HepG2 (cell line): ENCODE results near the gene STARD13. TPM values are rescaled to one million over a fixed set of nuclear protein-coding genes. Genes with fewer than 3 reads are reported as not detected.

Source experiments
- CBX5 ChIP-seq: sonication (generic); formaldehyde crosslinking; IDR thresholded peaks from 2 replicates; pipeline ENCODE4 v1.4.0; 2020; ENCODE audit warnings: missing genetic modification reagents, borderline replicate concordance
- CSRNP2 ChIP-seq: sonication (generic); formaldehyde crosslinking; conservative IDR thresholded peaks from 2 replicates; pipeline ENCODE4 v1.8.0; 2022; ENCODE audit warnings: low read depth, missing genetic modification reagents
- GZF1 ChIP-seq: sonication (generic); formaldehyde crosslinking; IDR thresholded peaks from 2 replicates; pipeline ENCODE4 v1.5.1; 2020; ENCODE audit warnings: mild to moderate bottlenecking, missing genetic modification reagents
- HMG20B ChIP-seq: conservative IDR thresholded peaks from 2 replicates; pipeline ENCODE4 v1.6.1; 2016; ENCODE audit warnings: missing genetic modification reagents, missing compliant biosample characterization
- KDM2A ChIP-seq: sonication (generic); formaldehyde crosslinking; IDR thresholded peaks from 2 replicates; pipeline ENCODE4 v1.4.0; 2020; ENCODE audit warnings: low read depth, missing genetic modification reagents, borderline replicate concordance
- MTF1 ChIP-seq: sonication (generic); formaldehyde crosslinking; IDR thresholded peaks from 2 replicates; pipeline ENCODE4 v1.5.0; 2020; ENCODE audit warnings: missing genetic modification reagents
- NR2F1 ChIP-seq, 2 experiments: fragments of 450-650 bp in 1 of 2; formaldehyde crosslinking in 1 of 2; IDR thresholded peaks; 2 replicates each; pipeline versions ENCODE4 v1.5.0 to v1.6.1; 2016 to 2020; ENCODE audit warnings: mild to moderate bottlenecking in 1 of 2, missing compliant biosample characterization in 1 of 2, missing genetic modification reagents in 1 of 2, moderate library complexity in 1 of 2
- PATZ1 ChIP-seq: sonication (generic); formaldehyde crosslinking; IDR thresholded peaks from 2 replicates; pipeline ENCODE4 v1.4.0; 2020; ENCODE audit warnings: missing genetic modification reagents
- RBM22 ChIP-seq: fragments of 200-400 bp; formaldehyde crosslinking; optimal IDR thresholded peaks from 2 replicates; pipeline ENCODE3; 2017; ENCODE audit warnings: mild to moderate bottlenecking, low read length, moderate library complexity
- RFX5 ChIP-seq: IDR thresholded peaks from 2 replicates; pipeline ENCODE4 v1.6.1; 2011; ENCODE audit warnings: low read depth, low read length, improper control_type of control experiment
- SIX1 ChIP-seq: sonication (generic); formaldehyde crosslinking; IDR thresholded peaks from 2 replicates; pipeline ENCODE4 v1.4.0; 2020; ENCODE audit warnings: missing genetic modification reagents, borderline replicate concordance
- SNAPC4 ChIP-seq: sonication (generic); formaldehyde crosslinking; IDR thresholded peaks from 2 replicates; pipeline ENCODE4 v1.4.0; 2020; ENCODE audit warnings: mild to moderate bottlenecking, missing genetic modification reagents
- TBL1XR1 ChIP-seq: fragments of 150-350 bp; IDR thresholded peaks from 2 replicates; pipeline ENCODE4 v1.6.1; 2014; ENCODE audit warnings: borderline replicate concordance, low read length; ENCODE audit not compliant: partially characterized antibody
- TRAFD1 ChIP-seq: sonication (generic); formaldehyde crosslinking; IDR thresholded peaks from 2 replicates; pipeline ENCODE4 v1.5.1; 2020; ENCODE audit warnings: missing genetic modification reagents, mild to moderate bottlenecking, borderline replicate concordance
- ZNF451 ChIP-seq: sonication (generic); formaldehyde crosslinking; IDR thresholded peaks from 2 replicates; pipeline ENCODE4 v1.5.0; 2020; ENCODE audit warnings: mild to moderate bottlenecking, missing genetic modification reagents
- polyA plus RNA-seq, 8 experiments: library from polyadenylated mRNA; depleted of rRNA in 3 of 8; stranded (reverse) in 7 of 8; unstranded in 1 of 8; fragments of >200 nt; fragmentation: Illumina TruSeq in 4 of 8; extraction: Trizol in 4 of 8; gene quantifications; 2 replicates each; pipeline versions ENCODE4 v1.2.1 to v1.2.3, GENCODE V29; 2011 to 2016; ENCODE audit warnings: low read depth in 4 of 8, missing spikeins in 1 of 8, mixed read lengths in 1 of 8; ENCODE audit not compliant: insufficient read depth in 1 of 8
- total RNA-seq, 5 experiments: library from RNA; depleted of rRNA; stranded (reverse); fragments of >200 nt; fragmentation: Illumina TruSeq; extraction: Trizol; gene quantifications; 2 replicates each; pipeline ENCODE4 v1.2.3, GENCODE V29; 2016; ENCODE audit warnings: low read depth in 1 of 5

Gene STARD13
- total and polyA plus RNA-seq, 2 of the 13 experiments (the other 11 are each of a cell fraction or from before 2014, with no cell fraction given), result 12.8 to 14.3 TPM

GRCh38 chr13:33260168-33261098, 25.1 kb downstream of the STARD13 start (continued):
- TF ChIP-seq PATZ1 (CRISPR knock-in tag) (peak; percentile 100), CBX5 (CRISPR knock-in tag) (peak; percentile 77; the same call in 1 of the 2 replicates), RFX5 (no peak), SNAPC4 (0 out of 2 replicates have a peak, but pooled peaks have one; percentile 24), SIX1 (peak; percentile 68; the same call in 1 of the 2 replicates), KDM2A (CRISPR knock-in tag) (peak; percentile 31; the same call in 1 of the 2 replicates), GZF1 (CRISPR knock-in tag) (0 out of 2 replicates have a peak, but pooled peaks have one; percentile 14), CSRNP2 (CRISPR knock-in tag) (no peak), NR2F1 (CRISPR knock-in tag; IDR thresholded peaks at IDR 0.05) (peak in 1 of 2 experiments; percentile 63; a peak in 2 of 4 replicates), TRAFD1 (CRISPR knock-in tag) (no peak), HMG20B (peak; percentile 35; the same call in 1 of the 2 replicates), RBM22 (no peak), MTF1 (CRISPR knock-in tag) (no peak), ZNF451 (CRISPR knock-in tag) (no peak), TBL1XR1 (peak; percentile 82)
